ENCODE data around the gene LITAFD.

- TF ChIP-seq CTCF (IDR thresholded peaks at IDR 0.05) (no peak), POLR2A (IDR thresholded peaks at IDR 0.05) (no peak)
Observed at GRCh38 chr16:8928467-8928957, 46.4 kb downstream of the LITAFD start.
